ENCODE measurements around the gene RPAP3. TPM values are rescaled to one million over a fixed set of nuclear protein-coding genes. Genes with fewer than 3 reads are reported as not detected.

RPAP3 gene
- total and polyA plus RNA-seq, 7 experiments from 2014 or later = 28.5 to 51.3 (median 43.9) TPM

- H3K36me3 ChIP-seq (ENCODE audit: control insufficient read depth in 2 of 3, insufficient read depth in 3 of 3, low read length in 3 of 3) = peaks cover 3 to 38% (median 5%) of the 10 kb centered on the region in 3 experiments
- Mint-ChIP-seq H3K27ac (peak overlapping the region in 1 of 9 donors; percentile 23), H3K4me3 (no peak overlapping the region), H3K9me3 (peaks cover 0 to 1% (median 0%) of the 10 kb centered on the region in 11 donors), H3K27me3 (no peaks in the 10 kb centered on the region), H3K4me1 (peaks cover 25 to 65% (median 49%) of the 10 kb centered on the region in 7 donors), H3K36me3 (peaks cover 12 to 46% (median 22%) of the 10 kb centered on the region in 5 donors)
- DNase-seq (no peak), ATAC-seq (no peak)
- H3K27ac ChIP-seq (ENCODE audit: low read depth, low read length) = no peak overlapping the region
- H3K4me1 ChIP-seq (ENCODE audit: control insufficient read depth in 2 of 2, insufficient read depth in 2 of 2, low read length in 2 of 2) = peaks cover 6 to 12% of the 10 kb centered on the region in 2 donors
- H3K4me3 ChIP-seq (ENCODE audit: low read length) = no peak overlapping the region
- no peaks in the 10 kb centered on the region for H3K9me3 ChIP-seq (ENCODE audit: control insufficient read depth in 2 of 3, low read length in 3 of 3)
- H3K27me3 ChIP-seq (ENCODE audit: control insufficient read depth in 2 of 2, insufficient read depth in 2 of 2, low read length in 2 of 2) = no peaks in the 10 kb centered on the region
- ChIA-PET POLR2A (no interaction called here), CTCF (interaction anchor here (0.6 kb wide), 1 partner anchor 1546 kb away, joined by 4 read pairs; no protein-coding TSS in a partner anchor)
- intact Hi-C loops (cut with micrococcal nuclease) = no loop called here
These were observed 5.6 kb downstream of the RPAP3 start for GRCh38 chr12:47700263-47700662.

GRCh38 chr12:47698631-47699030 is 7.2 kb downstream of the RPAP3 start:
- ChIA-PET POLR2A (interaction anchor here (0.8 to 1.7 kb wide), 2 partner anchors 12 to 106 kb away, joined by 3 to 4 read pairs; no protein-coding TSS in a partner anchor), CTCF (interaction anchor here (1.1 kb wide), 1 partner anchor 9 kb away, joined by 3 read pairs; no protein-coding TSS in a partner anchor)
- DNase-seq (no peak), ATAC-seq (no peak)
- H3K27me3 Mint-ChIP-seq = no peaks in the 10 kb centered on the region
- no peak overlapping the region for H3K27ac ChIP-seq (ENCODE audit: low read depth, low read length)
- peaks cover 0 to 1% (median 0%) of the 10 kb centered on the region in 11 donors for H3K9me3 Mint-ChIP-seq
- H3K27me3 ChIP-seq (ENCODE audit: control insufficient read depth in 2 of 2, insufficient read depth in 2 of 2, low read length in 2 of 2) = no peaks in the 10 kb centered on the region
- peaks cover 0 to 5% of the 10 kb centered on the region in 2 donors for H3K4me1 ChIP-seq (ENCODE audit: control insufficient read depth in 2 of 2, insufficient read depth in 2 of 2, low read length in 2 of 2)
- H3K4me3 ChIP-seq (ENCODE audit: low read length) = no peak overlapping the region
- H3K36me3 ChIP-seq (ENCODE audit: control insufficient read depth in 2 of 3, insufficient read depth in 3 of 3, low read length in 3 of 3) = peaks cover 3 to 43% (median 5%) of the 10 kb centered on the region in 3 experiments
- intact Hi-C loops (cut with micrococcal nuclease) = no loop called here
- no peak overlapping the region for H3K4me3 Mint-ChIP-seq
- H3K27ac Mint-ChIP-seq = no peak overlapping the region
- H3K4me1 Mint-ChIP-seq = peaks cover 14 to 56% (median 40%) of the 10 kb centered on the region in 7 donors
- H3K36me3 Mint-ChIP-seq = peaks cover 16 to 53% (median 35%) of the 10 kb centered on the region in 5 donors
- H3K9me3 ChIP-seq (ENCODE audit: control insufficient read depth in 2 of 3, low read length in 3 of 3) = no peaks in the 10 kb centered on the region

- H3K27ac Mint-ChIP-seq = no peak overlapping the region
- no peaks in the 10 kb centered on the region for H3K27me3 ChIP-seq (ENCODE audit: control insufficient read depth in 2 of 2, insufficient read depth in 2 of 2, low read length in 2 of 2)
- peaks cover 3 to 46% (median 5%) of the 10 kb centered on the region in 3 experiments for H3K36me3 ChIP-seq (ENCODE audit: control insufficient read depth in 2 of 3, insufficient read depth in 3 of 3, low read length in 3 of 3)
- DNase-seq (no peak), ATAC-seq (peak; percentile 46)
- H3K4me1 ChIP-seq (ENCODE audit: control insufficient read depth in 2 of 2, insufficient read depth in 2 of 2, low read length in 2 of 2) = no peaks in the 10 kb centered on the region
- no peaks in the 10 kb centered on the region for H3K9me3 ChIP-seq (ENCODE audit: control insufficient read depth in 2 of 3, low read length in 3 of 3)
- no peak overlapping the region for H3K4me3 Mint-ChIP-seq
- intact Hi-C loops (cut with micrococcal nuclease) = no loop called here
- no peak overlapping the region for H3K4me3 ChIP-seq (ENCODE audit: low read length)
- H3K9me3 Mint-ChIP-seq = peaks cover 0 to 1% (median 0%) of the 10 kb centered on the region in 11 donors
- H3K27me3 Mint-ChIP-seq = no peaks in the 10 kb centered on the region
- H3K27ac ChIP-seq (ENCODE audit: low read depth, low read length) = no peak overlapping the region
- peaks cover 8 to 54% (median 34%) of the 10 kb centered on the region in 7 donors for H3K4me1 Mint-ChIP-seq
- H3K36me3 Mint-ChIP-seq = peaks cover 17 to 54% (median 41%) of the 10 kb centered on the region in 5 donors
- CTCF ChIA-PET = no interaction called here
- POLR2A ChIA-PET = interaction anchor here (0.8 to 1.7 kb wide), 2 partner anchors 11 to 105 kb away, joined by 3 to 4 read pairs; no protein-coding TSS in a partner anchor
These were observed 7.8 kb downstream of the RPAP3 start for GRCh38 chr12:47698055-47698454.

- ATAC-seq (no peak), DNase-seq (no peak)
- POLR2A ChIA-PET = interaction anchor here (1.2 kb wide), 1 partner anchor 15 kb away, joined by 3 read pairs; no protein-coding TSS in a partner anchor
- H3K36me3 ChIP-seq (ENCODE audit: control insufficient read depth in 2 of 3, insufficient read depth in 3 of 3, low read length in 3 of 3) = peaks cover 0 to 22% (median 7%) of the 10 kb centered on the region in 3 experiments
- CTCF ChIA-PET = interaction anchor here (0.6 to 1.1 kb wide), 2 partner anchors 303 to 657 kb away, joined by 3 to 4 read pairs; no protein-coding TSS in a partner anchor
- H3K9me3 ChIP-seq (ENCODE audit: control insufficient read depth in 2 of 3, low read length in 3 of 3) = no peaks in the 10 kb centered on the region
- H3K27me3 ChIP-seq (ENCODE audit: control insufficient read depth in 2 of 2, insufficient read depth in 2 of 2, low read length in 2 of 2) = no peaks in the 10 kb centered on the region
- H3K36me3 Mint-ChIP-seq = peaks cover 12 to 41% (median 25%) of the 10 kb centered on the region in 5 donors
- H3K9me3 Mint-ChIP-seq = no peaks in the 10 kb centered on the region
- no peak overlapping the region for H3K4me3 ChIP-seq (ENCODE audit: low read length)
- H3K4me1 ChIP-seq (ENCODE audit: control insufficient read depth in 2 of 2, insufficient read depth in 2 of 2, low read length in 2 of 2) = no peaks in the 10 kb centered on the region
- no peaks in the 10 kb centered on the region for H3K27me3 Mint-ChIP-seq
- peak overlapping the region in 2 of 9 donors; percentile 58 to 78 for H3K27ac Mint-ChIP-seq
- H3K4me1 Mint-ChIP-seq = peaks cover under 1 to 22% (median 2%) of the 10 kb centered on the region in 7 donors
- intact Hi-C loops (cut with micrococcal nuclease) = loop anchor here in 1 of 2 donors (5.0 kb wide), 2 partner anchors 282 to 1347 kb away; no protein-coding TSS in a partner anchor
- no peak overlapping the region for H3K4me3 Mint-ChIP-seq
- no peak overlapping the region for H3K27ac ChIP-seq (ENCODE audit: low read depth, low read length)
These were observed 16.6 kb downstream of the RPAP3 start for GRCh38 chr12:47689215-47689614.

- Mint-ChIP-seq H3K9me3 (no peaks in the 10 kb centered on the region), H3K4me1 (peaks cover 9 to 23% (median 13%) of the 10 kb centered on the region in 7 donors), H3K4me3 (no peak overlapping the region), H3K27me3 (no peaks in the 10 kb centered on the region), H3K27ac (no peak overlapping the region), H3K36me3 (peaks cover 7 to 38% (median 25%) of the 10 kb centered on the region in 5 donors)
- POLR2A ChIA-PET = interaction anchor here (0.8 to 1.4 kb wide), 2 partner anchors 11 to 601 kb away, joined by 4 read pairs; no protein-coding TSS in a partner anchor
- intact Hi-C loops (cut with micrococcal nuclease) = loop anchor here in 1 of 2 donors (2.0 to 5.0 kb wide), 3 partner anchors 280 to 1345 kb away; no protein-coding TSS in a partner anchor
- Histone ChIP-seq H3K9me3 (ENCODE audit: control insufficient read depth in 2 of 3, low read length in 3 of 3) (no peaks in the 10 kb centered on the region), H3K4me1 (ENCODE audit: control insufficient read depth in 2 of 2, insufficient read depth in 2 of 2, low read length in 2 of 2) (peaks cover 0 to 3% of the 10 kb centered on the region in 2 donors), H3K36me3 (ENCODE audit: control insufficient read depth in 2 of 3, insufficient read depth in 3 of 3, low read length in 3 of 3) (peaks cover 0 to 23% (median 7%) of the 10 kb centered on the region in 3 experiments), H3K27me3 (ENCODE audit: control insufficient read depth in 2 of 2, insufficient read depth in 2 of 2, low read length in 2 of 2) (no peaks in the 10 kb centered on the region), H3K27ac (ENCODE audit: low read depth, low read length) (no peak overlapping the region), H3K4me3 (ENCODE audit: low read length) (no peak overlapping the region)
- ATAC-seq (no peak), DNase-seq (no peak)
- CTCF ChIA-PET = interaction anchor here (1.0 to 1.4 kb wide), 3 partner anchors 651 to 666 kb away, joined by 3 to 6 read pairs (median 3); no protein-coding TSS in a partner anchor
These were observed 18.2 kb downstream of the RPAP3 start for GRCh38 chr12:47687636-47688035.

GRCh38 chr12:47686645-47687240 is 19.1 kb downstream of the RPAP3 start:
- ATAC-seq (peak; percentile 76), DNase-seq (peak in 7 of 9 donors; percentile 21 to 53 (median 43))
- no peak overlapping the region for H3K27ac ChIP-seq (ENCODE audit: low read depth, low read length)
- H3K27me3 ChIP-seq (ENCODE audit: control insufficient read depth in 2 of 2, insufficient read depth in 2 of 2, low read length in 2 of 2) = no peaks in the 10 kb centered on the region
- Mint-ChIP-seq H3K27me3 (no peaks in the 10 kb centered on the region), H3K27ac (no peak overlapping the region), H3K4me1 (peaks cover 9 to 19% (median 14%) of the 10 kb centered on the region in 7 donors), H3K36me3 (peaks cover 0 to 37% (median 26%) of the 10 kb centered on the region in 5 donors), H3K9me3 (no peaks in the 10 kb centered on the region), H3K4me3 (no peak overlapping the region)
- CTCF ChIA-PET = interaction anchor here (0.7 to 2.3 kb wide), 11 partner anchors 18 to 1187 kb away, joined by 3 to 17 read pairs (median 4); partner anchors contain the start of genes AMIGO2 and PCED1B
- intact Hi-C loops (cut with micrococcal nuclease) = loop anchor here (1.0 to 5.0 kb wide), 6 partner anchors 35 to 1344 kb away; no protein-coding TSS in a partner anchor
- POLR2A ChIA-PET = interaction anchor here (0.6 to 1.4 kb wide), 4 partner anchors 12 to 600 kb away, joined by 4 to 6 read pairs (median 4); no protein-coding TSS in a partner anchor
- no peak overlapping the region for H3K4me3 ChIP-seq (ENCODE audit: low read length)
- no peaks in the 10 kb centered on the region for H3K9me3 ChIP-seq (ENCODE audit: control insufficient read depth in 2 of 3, low read length in 3 of 3)
- peaks cover 0 to 3% of the 10 kb centered on the region in 2 donors for H3K4me1 ChIP-seq (ENCODE audit: control insufficient read depth in 2 of 2, insufficient read depth in 2 of 2, low read length in 2 of 2)
- peaks cover 0 to 15% (median 7%) of the 10 kb centered on the region in 3 experiments for H3K36me3 ChIP-seq (ENCODE audit: control insufficient read depth in 2 of 3, insufficient read depth in 3 of 3, low read length in 3 of 3)

Measured in naive thymus-derived CD4-positive, alpha-beta T cell (primary cell).